ENCODE measurements around the gene GRIK4.

Gene GRIK4

GRCh38 chr11:120652705-120653335 is 141.3 kb downstream of the GRIK4 start:
- peak; percentile 81 to 97 for TF ChIP-seq REST (IDR thresholded peaks at IDR 0.05; ENCODE audit: insufficient read depth in 1 of 2, low read depth in 2 of 2, low read length in 2 of 2)
- TF ChIP-seq POLR2AphosphoS5 (IDR thresholded peaks at IDR 0.05; ENCODE audit: low read depth, low read length): no peak

GRCh38 chr11:120655589-120655988 is 144.0 kb downstream of the GRIK4 start:
- TF ChIP-seq REST (IDR thresholded peaks at IDR 0.05; ENCODE audit: insufficient read depth in 1 of 2, low read depth in 2 of 2, low read length in 2 of 2): no peak
- TF ChIP-seq FOXP2 (optimal IDR thresholded peaks at IDR 0.05; ENCODE audit: borderline replicate concordance, extremely low read depth, extremely low read length, insufficient read depth): no peak
- no peak for TF ChIP-seq POLR2AphosphoS5 (IDR thresholded peaks at IDR 0.05; ENCODE audit: low read depth, low read length)
- TF ChIP-seq TAF1 (IDR thresholded peaks at IDR 0.05; ENCODE audit: borderline replicate concordance, insufficient read depth, low read length): no peak
- no peak for TF ChIP-seq SIN3A (IDR thresholded peaks at IDR 0.05; ENCODE audit: borderline replicate concordance, insufficient read depth, low read length)

GRCh38 chr11:120657306-120658070 is 145.9 kb downstream of the GRIK4 start:
- TF ChIP-seq FOXP2 (optimal IDR thresholded peaks at IDR 0.05; ENCODE audit: borderline replicate concordance, extremely low read depth, extremely low read length, insufficient read depth) (no peak), POLR2AphosphoS5 (IDR thresholded peaks at IDR 0.05; ENCODE audit: low read depth, low read length) (no peak), SIN3A (IDR thresholded peaks at IDR 0.05; ENCODE audit: borderline replicate concordance, insufficient read depth, low read length) (no peak), TAF1 (IDR thresholded peaks at IDR 0.05; ENCODE audit: borderline replicate concordance, insufficient read depth, low read length) (no peak), REST (IDR thresholded peaks at IDR 0.05; ENCODE audit: insufficient read depth in 1 of 2, low read depth in 2 of 2, low read length in 2 of 2) (no peak)

- TF ChIP-seq REST (IDR thresholded peaks at IDR 0.05; ENCODE audit: insufficient read depth in 1 of 2, low read depth in 2 of 2, low read length in 2 of 2) (no peak), TAF1 (IDR thresholded peaks at IDR 0.05; ENCODE audit: borderline replicate concordance, insufficient read depth, low read length) (no peak), SIN3A (IDR thresholded peaks at IDR 0.05; ENCODE audit: borderline replicate concordance, insufficient read depth, low read length) (no peak), FOXP2 (optimal IDR thresholded peaks at IDR 0.05; ENCODE audit: borderline replicate concordance, extremely low read depth, extremely low read length, insufficient read depth) (no peak), POLR2AphosphoS5 (IDR thresholded peaks at IDR 0.05; ENCODE audit: low read depth, low read length) (no peak)
Measured at GRCh38 chr11:120658071-120658423, 146.5 kb downstream of the GRIK4 start.

All from PFSK-1 (cell line).